Vagina (tissue), 2 donors: Measurements from ENCODE around the gene STK11IP.

Experiments used
- CTCF ChIP-seq, 3 experiments: fragments of 450-650 bp in 2 of 3; fragments of 200-600 bp in 1 of 3; sonication (generic) in 1 of 3; IDR thresholded peaks; one replicate each; pipeline ENCODE4 v1.5.1; 2017 to 2019; ENCODE audit warnings: antibody characterized with exemption in 3 of 3, mild to moderate bottlenecking in 2 of 3, moderate library complexity in 2 of 3
- POLR2A ChIP-seq, 2 donors: fragments of 450-650 bp; IDR thresholded peaks; one replicate each; pipeline ENCODE4 v1.6.1; 2017; ENCODE audit warnings: antibody characterized with exemption in 2 of 2, mild to moderate bottlenecking in 2 of 2, moderate library complexity in 2 of 2
- POLR2AphosphoS5 ChIP-seq, 2 donors: sonication (generic); formaldehyde crosslinking; IDR thresholded peaks; one replicate each; pipeline ENCODE4 v1.9.0; 2017; ENCODE audit warnings: antibody characterized with exemption in 2 of 2, mild to moderate bottlenecking in 2 of 2, low read depth in 1 of 2; ENCODE audit not compliant: insufficient read depth in 1 of 2

GRCh38 chr2:219566640-219567039 lies 31.0 kb upstream of the STK11IP start:
- TF ChIP-seq CTCF (IDR thresholded peaks at IDR 0.05) (no peak), POLR2A (IDR thresholded peaks at IDR 0.05) (no peak), POLR2AphosphoS5 (IDR thresholded peaks at IDR 0.05; ENCODE audit: insufficient read depth in 1 of 2, low read depth in 1 of 2) (no peak)
